GM20000 (cell line): ENCODE results near the gene RNF26.

Source experiments
- DNase-seq: peaks from one replicate; pipeline ENCODE4 v3.0.0; 2012; ENCODE audit warnings: low spot score
- TF ChIP-seq, protein P1 (sequence below): IDR thresholded peaks from 2 replicates; pipeline ENCODE4 v1.5.1; 2012; ENCODE audit warnings: mild to moderate bottlenecking, control low read depth; ENCODE audit errors: extremely low read depth, missing control alignments

Gene RNF26

DNA sequence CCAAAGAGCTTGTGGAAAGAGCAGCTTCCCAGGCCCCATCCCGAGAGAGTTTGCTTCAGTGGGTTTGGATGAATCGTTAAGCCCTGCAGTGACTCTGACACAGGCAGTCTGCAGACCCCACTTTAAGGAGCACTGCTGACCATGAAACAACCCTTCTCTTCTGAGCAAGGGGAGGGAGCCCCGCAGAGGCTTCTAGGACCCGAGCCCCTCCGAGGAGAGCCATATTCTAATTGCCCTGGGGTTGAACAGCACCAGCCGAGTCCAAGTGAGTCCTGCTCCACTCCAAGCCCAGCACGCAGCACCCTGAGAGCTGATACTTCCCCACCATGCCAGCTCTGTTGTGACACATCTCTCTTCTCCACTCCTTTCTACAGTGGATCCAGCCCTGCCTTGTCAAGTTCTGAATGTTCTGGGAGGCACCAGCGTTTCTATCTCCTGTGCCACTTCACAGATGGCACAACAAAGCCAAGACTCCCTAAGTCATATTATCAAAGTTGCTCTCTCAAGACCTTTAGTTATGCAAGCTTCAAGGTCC lies 36.8 kb downstream of the RNF26 start:
- TF ChIP-seq, protein P1, sequence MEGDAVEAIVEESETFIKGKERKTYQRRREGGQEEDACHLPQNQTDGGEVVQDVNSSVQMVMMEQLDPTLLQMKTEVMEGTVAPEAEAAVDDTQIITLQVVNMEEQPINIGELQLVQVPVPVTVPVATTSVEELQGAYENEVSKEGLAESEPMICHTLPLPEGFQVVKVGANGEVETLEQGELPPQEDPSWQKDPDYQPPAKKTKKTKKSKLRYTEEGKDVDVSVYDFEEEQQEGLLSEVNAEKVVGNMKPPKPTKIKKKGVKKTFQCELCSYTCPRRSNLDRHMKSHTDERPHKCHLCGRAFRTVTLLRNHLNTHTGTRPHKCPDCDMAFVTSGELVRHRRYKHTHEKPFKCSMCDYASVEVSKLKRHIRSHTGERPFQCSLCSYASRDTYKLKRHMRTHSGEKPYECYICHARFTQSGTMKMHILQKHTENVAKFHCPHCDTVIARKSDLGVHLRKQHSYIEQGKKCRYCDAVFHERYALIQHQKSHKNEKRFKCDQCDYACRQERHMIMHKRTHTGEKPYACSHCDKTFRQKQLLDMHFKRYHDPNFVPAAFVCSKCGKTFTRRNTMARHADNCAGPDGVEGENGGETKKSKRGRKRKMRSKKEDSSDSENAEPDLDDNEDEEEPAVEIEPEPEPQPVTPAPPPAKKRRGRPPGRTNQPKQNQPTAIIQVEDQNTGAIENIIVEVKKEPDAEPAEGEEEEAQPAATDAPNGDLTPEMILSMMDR, result no peak
- no peak for DNase-seq

GRCh38 chr11:119371778-119372182 lies 37.5 kb downstream of the RNF26 start:
- no peak for DNase-seq
- TF ChIP-seq, protein P1, result no peak

- TF ChIP-seq, protein P1, result no peak
- no peak for DNase-seq
These were observed 38.1 kb downstream of the RNF26 start for GRCh38 chr11:119372260-119373058.

- TF ChIP-seq, protein P1, result no peak
- no peak for DNase-seq
These were observed 39.0 kb downstream of the RNF26 start for GRCh38 chr11:119373059-119373920.

GRCh38 chr11:119373921-119374631 lies 39.7 kb downstream of the RNF26 start:
- peak; percentile 67 for DNase-seq
- TF ChIP-seq, protein P1, result peak; percentile 59

DNA sequence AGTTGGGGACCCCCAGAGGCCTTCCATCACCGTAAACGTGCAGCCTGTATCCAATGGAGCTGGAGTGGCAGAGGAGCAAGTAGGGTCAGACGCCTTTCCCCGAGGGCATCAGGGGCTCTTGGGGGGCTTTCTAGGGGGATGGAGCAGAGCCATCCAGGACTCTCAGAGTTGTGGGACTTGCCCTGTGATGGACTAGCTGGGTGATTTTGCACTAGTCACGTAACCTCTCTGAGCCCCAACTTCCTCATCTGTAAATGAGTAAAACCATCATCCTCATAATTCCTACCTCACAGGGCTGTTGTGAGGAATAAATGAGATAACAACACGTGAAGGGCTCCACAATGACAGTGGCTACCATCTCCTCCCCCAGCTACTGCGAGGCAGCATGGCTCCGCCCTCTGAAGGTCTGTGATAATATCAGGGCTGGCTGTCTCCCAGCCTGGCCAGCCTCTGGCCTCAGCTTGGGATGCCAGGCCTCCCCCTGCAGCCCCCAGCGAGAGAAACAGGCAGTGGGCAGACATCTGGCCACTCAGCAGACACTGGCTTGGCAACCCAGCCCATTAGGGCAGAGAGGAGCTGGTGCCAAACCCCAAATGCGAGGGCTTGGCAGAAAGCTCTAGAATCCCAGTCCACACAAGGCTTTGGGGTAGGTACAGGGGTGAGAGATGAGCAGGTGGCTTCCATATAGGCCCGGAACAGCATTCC lies 40.5 kb downstream of the RNF26 start:
- TF ChIP-seq, protein P1, result no peak
- DNase-seq, result no peak
